SK-N-SH (cell line): Measurements from ENCODE around the gene ERN1. TPM values are rescaled to one million over a fixed set of nuclear protein-coding genes. Genes with fewer than 3 reads are reported as not detected.

Experiments used
- CTCF ChIA-PET: fragments of 300-600, 350-600 bp; formaldehyde crosslinking; extraction: SDS; loops from one replicate; lab custom pipeline; 2021; lab: Yijun Ruan, JAX
- POLR2A ChIA-PET: fragments of 350-600 bp; sonication (Branson Sonifier 250); formaldehyde crosslinking; extraction: SDS; loops from one replicate; lab custom pipeline; 2020; ENCODE audit warnings: antibody characterized with exemption, inconsistent platforms; lab: Yijun Ruan, JAX
- DNase-seq: peaks from one replicate; pipeline ENCODE4 v3.0.0; 2012
- H2AFZ ChIP-seq: fragments of 200-600 bp; sonication (generic); 2 replicates; pipeline ENCODE4 v1.8.1; 2016; ENCODE audit warnings: antibody characterized with exemption, mild to moderate bottlenecking, low read depth
- H3F3A ChIP-seq: fragments of 200-600 bp; sonication (generic); replicated peaks from 2 replicates; pipeline ENCODE3; 2016; ENCODE audit warnings: antibody characterized with exemption, mild to moderate bottlenecking; ENCODE audit not compliant: insufficient read depth
- H3K27ac ChIP-seq, 2 experiments: fragments of 200-500 bp in 1 of 2; fragments of 200-600 bp in 1 of 2; sonication (Bioruptor generic) in 1 of 2; sonication (generic), shearing (Covaris generic) in 1 of 2; 2 replicates each; pipeline versions ENCODE4 v1.5.1 to v1.6.1; 2014 to 2016; ENCODE audit warnings: low read depth in 2 of 2, inconsistent platforms in 1 of 2, low read length in 1 of 2, mild to moderate bottlenecking in 1 of 2, mixed read lengths in 1 of 2
- H3K27me3 ChIP-seq: fragments of 200-600 bp; sonication (generic), shearing (Covaris generic); 2 replicates; pipeline ENCODE4 v1.6.1; 2016; ENCODE audit warnings: mixed run types; ENCODE audit not compliant: insufficient read depth
- H3K36me3 ChIP-seq, 2 experiments: fragments of 200-500 bp in 1 of 2; fragments of 200-600 bp in 1 of 2; sonication (Bioruptor generic) in 1 of 2; sonication (generic) in 1 of 2; replicated peaks in 1 of 2; 2 replicates each; pipeline versions ENCODE3 to v1.5.1; 2014 to 2016; ENCODE audit warnings: low read length in 1 of 2, mild to moderate bottlenecking in 1 of 2; ENCODE audit not compliant: insufficient read depth in 2 of 2, control insufficient read depth in 1 of 2
- H3K4me1 ChIP-seq, 2 experiments: fragments of 200-500 bp in 1 of 2; fragments of 200-600 bp in 1 of 2; sonication (Bioruptor generic) in 1 of 2; sonication (generic), shearing (Covaris generic) in 1 of 2; 2 replicates each; pipeline versions ENCODE4 v1.5.1 to v1.6.1; 2014 to 2016; ENCODE audit warnings: low read depth in 1 of 2, low read length in 1 of 2, mixed run types in 1 of 2; ENCODE audit not compliant: insufficient read depth in 2 of 2, control insufficient read depth in 1 of 2
- H3K4me2 ChIP-seq: fragments of 200-600 bp; sonication (generic), shearing (Covaris generic); 2 replicates; pipeline ENCODE4 v1.6.1; 2017; ENCODE audit warnings: mixed run types
- H3K4me3 ChIP-seq, 2 experiments: fragments of 200-500 bp in 1 of 2; fragments of 200-600 bp in 1 of 2; sonication (Bioruptor generic) in 1 of 2; sonication (generic), shearing (Covaris generic) in 1 of 2; 2 replicates each; pipeline versions ENCODE4 v1.5.1 to v1.8.1; 2014 to 2016; ENCODE audit warnings: low read depth in 2 of 2, inconsistent platforms in 1 of 2, low read length in 1 of 2, mild to moderate bottlenecking in 1 of 2, mixed read lengths in 1 of 2, moderate library complexity in 1 of 2
- H3K79me2 ChIP-seq: fragments of 200-600 bp; sonication (generic); 2 replicates; pipeline ENCODE4 v1.8.1; 2017; ENCODE audit warnings: mild to moderate bottlenecking; ENCODE audit not compliant: insufficient read depth
- H3K9ac ChIP-seq: fragments of 200-600 bp; sonication (generic); 2 replicates; pipeline ENCODE4 v1.6.1; 2017; ENCODE audit warnings: mixed run types
- H3K9me2 ChIP-seq: fragments of 200-600 bp; sonication (generic); 2 replicates; pipeline ENCODE4 v1.6.1; 2017; ENCODE audit warnings: mixed run types
- H3K9me3 ChIP-seq: fragments of 200-600 bp; sonication (generic); 2 replicates; pipeline ENCODE4 v1.6.1; 2017; ENCODE audit warnings: mixed run types, mild to moderate bottlenecking, moderate library complexity
- H4K20me1 ChIP-seq: fragments of 200-600 bp; sonication (generic); 2 replicates; pipeline ENCODE4 v1.6.1; 2017; ENCODE audit warnings: mild to moderate bottlenecking, mixed run types; ENCODE audit not compliant: insufficient read depth
- EZH2phosphoT487 ChIP-seq: fragments of 200-600 bp; sonication (generic); IDR thresholded peaks from 2 replicates; pipeline ENCODE4 v1.6.1; 2017; ENCODE audit warnings: low read depth, mixed run types, mild to moderate bottlenecking, antibody characterized with exemption, moderate library complexity, borderline replicate concordance
- FOXJ3 ChIP-seq: sonication (generic); formaldehyde crosslinking; IDR thresholded peaks from 2 replicates; pipeline ENCODE4 v1.5.1; 2020; ENCODE audit warnings: mild to moderate bottlenecking, missing genetic modification reagents
- FOXM1 ChIP-seq: IDR thresholded peaks from 2 replicates; pipeline ENCODE4 v1.4.0; 2012; ENCODE audit warnings: low read depth, mild to moderate bottlenecking
- PBX3 ChIP-seq: IDR thresholded peaks from 2 replicates; pipeline ENCODE4; 2012
- SIN3A ChIP-seq: IDR thresholded peaks from 2 replicates; pipeline ENCODE4 v1.6.1; 2012; ENCODE audit warnings: low read depth, mild to moderate bottlenecking, low read length, moderate library complexity, borderline replicate concordance
- SMC3 ChIP-seq: IDR thresholded peaks from 2 replicates; pipeline ENCODE4 v1.6.1; 2012; ENCODE audit warnings: low read depth, low read length, improper control_type of control experiment
- TAF1 ChIP-seq: IDR thresholded peaks from 2 replicates; pipeline ENCODE4 v1.6.1; 2012; ENCODE audit warnings: low read depth, mild to moderate bottlenecking, low read length, moderate library complexity, borderline replicate concordance
- WGBS: methylation state at CpG from one replicate; pipeline ENCODE4 v1.1.6; 2017; ENCODE audit warnings: low lambda C conversion rate; 5-methylcytosine and 5-hydroxymethylcytosine counted together
- polyA plus RNA-seq, 3 experiments: library from polyadenylated mRNA; depleted of rRNA; stranded (reverse); fragments of >200 nt; gene quantifications; 2 replicates each; pipeline ENCODE4 v1.2.3, GENCODE V29; 2012
- TF ChIP-seq, protein P1 (sequence below): fragments of 150-350 bp; IDR thresholded peaks from 2 replicates; pipeline ENCODE4 v1.6.1; 2017; ENCODE audit warnings: antibody characterized with exemption, low read length, low read depth, borderline replicate concordance

Gene ERN1
- polyA plus RNA-seq, 1 of the 3 experiments (the other 2 are of a cell fraction), result 7.3 TPM

- CTCF ChIA-PET, result interaction anchor here (0.6 to 7.1 kb wide), 3 partner anchors 48 to 77 kb away, joined by 3 to 74 read pairs (median 5); partner anchors contain the start of gene ERN1
- no peak overlapping the region for H3K4me3 ChIP-seq
- no peaks in the 10 kb centered on the region for H3K9me3 ChIP-seq
- no peaks in the 10 kb centered on the region for H3K27me3 ChIP-seq
- H3K9me2 ChIP-seq, result no peaks in the 10 kb centered on the region
- no peak overlapping the region for H2AFZ ChIP-seq
- H3F3A ChIP-seq, result no peaks in the 10 kb centered on the region
- POLR2A ChIA-PET, result interaction anchor here (1.8 kb wide), 1 partner anchor 46 kb away, joined by 7 read pairs; no protein-coding TSS in a partner anchor
- no peaks in the 10 kb centered on the region for H4K20me1 ChIP-seq
- H3K27ac ChIP-seq, result no peak overlapping the region
- no peaks in the 10 kb centered on the region for H3K36me3 ChIP-seq
- H3K4me2 ChIP-seq, result no peak overlapping the region
- H3K4me1 ChIP-seq, result peaks cover 12 to 26% of the 10 kb centered on the region in 2 experiments
- 80% methylated on average over 4 of the region's 4 CpGs for WGBS
- H3K79me2 ChIP-seq, result no peaks in the 10 kb centered on the region
- DNase-seq, result no peak
- no peak overlapping the region for H3K9ac ChIP-seq
- no peak for TF ChIP-seq TAF1
- TF ChIP-seq, protein P1, sequence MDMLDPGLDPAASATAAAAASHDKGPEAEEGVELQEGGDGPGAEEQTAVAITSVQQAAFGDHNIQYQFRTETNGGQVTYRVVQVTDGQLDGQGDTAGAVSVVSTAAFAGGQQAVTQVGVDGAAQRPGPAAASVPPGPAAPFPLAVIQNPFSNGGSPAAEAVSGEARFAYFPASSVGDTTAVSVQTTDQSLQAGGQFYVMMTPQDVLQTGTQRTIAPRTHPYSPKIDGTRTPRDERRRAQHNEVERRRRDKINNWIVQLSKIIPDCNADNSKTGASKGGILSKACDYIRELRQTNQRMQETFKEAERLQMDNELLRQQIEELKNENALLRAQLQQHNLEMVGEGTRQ, result no peak
- no peak for TF ChIP-seq PBX3
- no peak for TF ChIP-seq SIN3A
- TF ChIP-seq SMC3, result no peak
- no peak for TF ChIP-seq FOXM1
- TF ChIP-seq FOXJ3 (CRISPR knock-in tag), result no peak
Observed at GRCh38 chr17:64083563-64084085, 46.3 kb downstream of the ERN1 start.

DNA sequence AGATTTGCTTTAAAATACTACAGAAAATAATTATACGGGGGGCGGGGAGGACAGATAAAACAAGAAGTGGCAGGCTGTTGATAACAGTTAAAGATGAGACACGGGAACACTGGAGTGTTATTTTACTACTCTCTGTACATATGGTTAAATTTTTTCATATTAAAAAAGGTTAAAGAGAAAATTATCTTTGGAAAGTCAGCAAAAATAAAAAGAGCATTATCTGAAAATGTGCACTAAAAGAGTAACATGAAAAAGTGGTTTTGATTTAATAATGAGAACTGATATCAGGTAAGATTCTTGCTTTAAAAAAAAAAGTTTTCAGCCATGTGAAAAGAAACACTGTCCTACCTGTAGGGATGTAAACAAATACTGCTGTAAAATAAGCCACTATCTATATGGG, 46.9 kb downstream of the ERN1 start:
- Histone ChIP-seq H3K79me2 (no peaks in the 10 kb centered on the region), H2AFZ (no peak overlapping the region), H3K4me1 (peaks cover 12 to 26% of the 10 kb centered on the region in 2 experiments), H3K27me3 (no peaks in the 10 kb centered on the region), H3K9me3 (no peaks in the 10 kb centered on the region), H3K9me2 (no peaks in the 10 kb centered on the region), H3K36me3 (peaks cover 0 to 2% of the 10 kb centered on the region in 2 experiments), H3F3A (no peaks in the 10 kb centered on the region), H3K4me2 (0 out of 2 replicates have a peak overlapping the region, but pooled peaks have one; percentile 1), H3K4me3 (no peak overlapping the region), H3K27ac (peak overlapping the region in 1 of 2 experiments; percentile 87; a peak in 2 of 4 replicates), H4K20me1 (no peaks in the 10 kb centered on the region), H3K9ac (no peak overlapping the region)
- TF ChIP-seq SMC3 (no peak), EZH2phosphoT487 (no peak)
- TF ChIP-seq, protein P1, result no peak
- ChIA-PET POLR2A (interaction anchor here (1.8 to 1.9 kb wide), 2 partner anchors 46 to 63 kb away, joined by 7 to 12 read pairs; no protein-coding TSS in a partner anchor), CTCF (interaction anchor here (0.6 to 7.1 kb wide), 7 partner anchors 8 to 171 kb away, joined by 3 to 74 read pairs (median 5); partner anchors contain the start of gene ERN1)
- WGBS, result 82% methylated on average over 3 of the region's 3 CpGs
- DNase-seq, result no peak
